Stomach (tissue), 4 donors: ENCODE results near the gene KIAA0513.

ENCODE experiments used
- CTCF ChIP-seq, 7 experiments: fragments of 450-650 bp in 4 of 7; fragments of 200-600 bp in 3 of 7; sonication (generic) in 3 of 7; IDR thresholded peaks; one replicate each; pipeline ENCODE4 v1.5.1; 2016 to 2019; ENCODE audit warnings: antibody characterized with exemption in 7 of 7, control low read depth in 2 of 7, mild to moderate bottlenecking in 1 of 7
- EP300 ChIP-seq: sonication (generic); formaldehyde crosslinking; IDR thresholded peaks from one replicate; pipeline ENCODE4 v1.6.1; 2017; ENCODE audit warnings: antibody characterized with exemption
- POLR2A ChIP-seq, 4 donors: fragments of 450-650 bp; IDR thresholded peaks; one replicate each; pipeline ENCODE4 v1.6.1; 2016; ENCODE audit warnings: antibody characterized with exemption in 4 of 4, control low read depth in 2 of 4, mild to moderate bottlenecking in 1 of 4, moderate library complexity in 1 of 4
- POLR2AphosphoS5 ChIP-seq, 3 donors: sonication (generic); formaldehyde crosslinking; IDR thresholded peaks; one replicate each; pipeline ENCODE4 v1.6.1; 2016; ENCODE audit warnings: antibody characterized with exemption in 3 of 3

- TF ChIP-seq CTCF (IDR thresholded peaks at IDR 0.05) (no peak), POLR2A (IDR thresholded peaks at IDR 0.05) (no peak), POLR2AphosphoS5 (IDR thresholded peaks at IDR 0.05) (no peak), EP300 (no peak)
Measured at GRCh38 chr16:85088570-85089199, 61.1 kb downstream of the KIAA0513 start.
